GM19099 (cell line): ENCODE measurements around the gene COX20.

Experiments
- POLR2A ChIP-seq: IDR thresholded peaks from 3 replicates; pipeline ENCODE4 v1.6.1; 2011; ENCODE audit warnings: low read depth; ENCODE audit not compliant: insufficient read length; ENCODE audit errors: extremely low read depth

Gene COX20

DNA sequence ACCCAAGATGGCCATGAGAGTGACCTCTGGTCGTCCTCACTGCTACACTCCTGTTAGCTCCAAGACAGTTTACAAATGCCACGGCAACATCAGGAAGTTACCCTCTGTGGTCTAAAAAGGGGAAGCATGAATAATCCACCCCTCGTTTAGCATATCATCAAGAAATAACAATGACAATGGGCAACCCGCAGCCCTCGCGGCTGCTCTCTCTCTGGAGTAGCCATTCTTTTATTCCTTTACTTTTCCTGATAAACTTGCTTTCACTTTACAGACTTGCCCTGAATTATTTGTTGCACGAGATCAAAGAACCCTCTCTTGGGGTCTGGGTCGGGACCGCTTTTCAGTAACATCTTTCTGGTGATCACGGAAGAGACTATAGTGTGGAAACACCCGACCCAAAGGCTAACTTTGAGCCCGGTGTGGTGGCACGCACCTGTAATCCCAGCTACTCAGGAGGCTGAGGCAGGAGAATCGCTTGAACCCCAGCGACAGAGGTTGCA is 19.8 kb upstream of the COX20 start:
- no peak for TF ChIP-seq POLR2A

DNA sequence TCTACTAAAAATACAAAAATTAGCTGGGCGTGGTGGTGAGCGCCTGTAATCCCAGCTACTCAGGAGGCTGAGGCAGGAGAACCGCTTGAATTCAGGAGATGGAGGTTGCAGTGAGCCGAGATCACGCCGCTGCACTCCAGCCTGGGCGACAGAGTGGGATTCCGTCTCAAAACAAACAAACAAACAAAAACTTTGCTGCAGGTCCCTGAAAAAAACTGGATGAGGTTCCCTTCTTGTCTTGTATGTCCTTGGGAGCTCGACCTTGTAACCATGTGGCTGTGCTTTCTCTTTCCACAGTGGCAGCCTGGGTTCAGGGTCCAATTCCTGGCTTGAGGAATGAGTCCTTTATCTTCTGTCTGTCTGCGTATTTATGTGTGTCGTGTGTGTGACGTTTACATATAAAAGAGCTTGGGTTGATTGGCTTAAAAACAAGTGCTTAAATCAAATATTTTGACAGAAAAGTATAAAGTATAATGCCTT is 18.0 kb upstream of the COX20 start:
- TF ChIP-seq POLR2A = no peak

DNA sequence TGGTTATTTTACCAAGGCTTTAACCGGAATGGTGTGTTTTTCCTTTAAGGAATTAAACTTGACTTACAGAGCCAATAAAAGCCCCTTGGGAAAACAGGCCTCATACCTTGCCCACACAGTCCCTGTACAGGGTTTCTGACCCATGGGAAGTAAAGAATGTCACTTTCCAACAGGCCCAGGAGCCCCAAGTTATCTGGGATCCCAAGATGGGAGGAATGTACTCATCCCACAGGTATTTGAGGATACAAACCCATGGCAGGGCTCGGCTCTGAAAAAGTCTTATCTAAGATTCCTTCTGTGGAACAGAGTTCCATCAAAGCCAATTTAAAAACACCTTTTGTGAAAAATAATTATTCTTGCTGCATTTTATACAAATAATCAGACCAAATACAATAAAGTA is 15.3 kb upstream of the COX20 start:
- TF ChIP-seq POLR2A = no peak

DNA sequence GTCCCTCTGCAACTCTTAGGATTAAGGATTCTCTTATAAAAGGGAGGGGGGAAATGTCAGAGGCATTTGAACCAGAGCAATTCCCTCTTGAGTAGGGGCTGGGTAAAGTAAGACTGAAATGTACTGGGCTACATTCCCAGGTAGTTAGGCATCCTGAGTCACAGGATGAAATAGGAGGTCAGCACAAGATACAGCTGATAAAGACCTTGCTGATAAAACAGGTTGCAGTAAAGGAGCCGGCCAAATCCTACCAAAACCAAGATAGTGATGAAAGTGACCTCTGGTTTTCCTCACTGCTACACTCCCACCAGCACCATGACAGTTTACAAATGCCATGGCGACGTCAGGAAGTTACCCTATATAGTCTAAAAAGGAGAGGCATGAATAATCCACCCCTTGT is 14.3 kb upstream of the COX20 start:
- no peak for TF ChIP-seq POLR2A

DNA sequence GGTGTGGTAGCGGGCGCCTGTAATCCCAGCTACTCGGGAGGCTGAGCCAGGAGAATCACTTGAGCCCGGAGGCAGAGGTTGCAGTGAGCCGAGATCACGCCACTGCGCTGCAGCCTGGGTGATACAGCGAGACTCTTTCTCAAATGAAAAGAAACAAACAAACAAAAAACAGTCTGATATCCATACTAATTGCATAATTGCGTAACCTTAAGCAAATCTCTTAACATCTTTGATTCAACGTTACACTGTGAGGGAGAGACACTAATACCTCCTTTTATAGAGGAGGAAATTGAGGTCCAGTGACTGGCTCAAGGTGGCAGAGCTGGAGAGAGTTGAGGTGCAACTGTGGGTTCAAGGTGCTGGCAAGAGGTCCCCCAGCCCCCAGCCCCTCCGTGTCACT is 12.6 kb upstream of the COX20 start:
- TF ChIP-seq POLR2A = no peak

DNA sequence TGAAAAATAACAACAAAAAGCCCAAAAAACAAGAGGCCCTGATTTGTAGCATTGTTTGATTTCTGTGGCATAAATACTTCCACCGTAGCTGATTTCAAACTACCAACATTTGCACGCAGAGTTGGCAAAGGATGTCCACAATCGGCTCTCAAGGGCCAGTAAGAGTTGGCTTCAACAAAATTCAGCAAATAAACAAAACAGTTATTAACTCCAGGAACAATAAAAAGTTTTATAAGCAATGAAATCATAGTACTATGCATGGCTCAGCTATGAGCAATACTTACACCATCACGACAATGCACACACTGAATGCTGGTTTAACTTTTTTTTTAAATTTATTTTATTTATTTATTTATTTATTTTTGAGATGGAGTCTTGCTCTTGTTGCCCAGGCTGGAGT is 8.7 kb upstream of the COX20 start:
- no peak for TF ChIP-seq POLR2A

DNA sequence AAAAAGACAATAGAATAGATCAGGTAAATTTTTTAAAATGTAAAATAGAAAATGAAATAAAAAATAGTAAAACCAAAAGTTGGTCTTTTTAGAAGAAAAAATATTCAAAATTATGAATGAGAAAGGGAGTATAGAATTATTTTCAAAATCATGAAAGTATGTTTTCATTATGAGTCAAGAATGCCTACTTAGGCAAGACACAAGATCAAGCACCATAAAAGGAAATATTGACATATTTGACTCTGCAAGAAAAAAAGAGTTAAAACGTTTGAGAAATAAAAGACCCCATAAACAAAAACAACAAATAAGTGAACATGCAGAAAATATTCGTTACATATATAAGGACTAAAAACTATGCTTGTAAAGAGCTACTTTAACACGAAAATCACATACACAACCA is 4.8 kb upstream of the COX20 start:
- TF ChIP-seq POLR2A = no peak

DNA sequence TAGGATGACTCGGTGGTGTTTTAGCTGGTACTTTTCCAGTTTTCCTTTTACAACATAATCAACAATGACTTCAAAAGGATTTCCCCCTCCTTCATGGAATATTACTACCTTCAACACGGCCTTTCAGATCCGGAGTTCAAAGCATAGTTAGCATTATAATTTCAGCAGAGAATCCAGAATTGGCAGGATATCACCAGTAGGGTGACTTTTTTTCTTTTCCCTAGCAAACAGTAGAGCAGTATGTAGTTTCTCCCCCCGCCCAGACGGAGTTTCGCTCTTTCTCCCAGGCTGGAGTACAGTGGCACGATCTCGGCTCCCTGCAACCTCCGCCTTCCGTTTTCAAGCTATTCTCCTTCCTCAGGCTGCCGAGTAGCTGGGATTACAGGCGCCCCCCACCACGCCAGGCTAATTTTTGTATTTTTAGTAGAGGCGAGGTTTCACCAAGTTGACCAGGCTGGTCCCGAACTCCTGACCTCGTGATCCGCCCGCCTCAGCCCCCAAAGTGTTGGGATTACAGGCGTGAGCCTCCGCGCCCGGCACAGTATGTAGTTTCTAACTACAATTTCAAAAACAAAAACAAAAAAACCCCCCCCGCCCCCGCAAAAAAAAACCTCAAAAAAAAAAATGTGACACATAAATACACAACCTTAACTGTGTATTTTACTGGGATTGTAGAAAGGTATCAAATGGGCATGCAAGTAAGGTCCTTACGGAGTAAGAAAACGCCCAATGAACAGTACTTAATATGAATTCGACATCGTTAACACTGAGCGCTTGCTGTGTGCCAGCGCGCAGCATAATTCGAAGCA is 1.5 kb upstream of the COX20 start:
- no peak for TF ChIP-seq POLR2A

DNA sequence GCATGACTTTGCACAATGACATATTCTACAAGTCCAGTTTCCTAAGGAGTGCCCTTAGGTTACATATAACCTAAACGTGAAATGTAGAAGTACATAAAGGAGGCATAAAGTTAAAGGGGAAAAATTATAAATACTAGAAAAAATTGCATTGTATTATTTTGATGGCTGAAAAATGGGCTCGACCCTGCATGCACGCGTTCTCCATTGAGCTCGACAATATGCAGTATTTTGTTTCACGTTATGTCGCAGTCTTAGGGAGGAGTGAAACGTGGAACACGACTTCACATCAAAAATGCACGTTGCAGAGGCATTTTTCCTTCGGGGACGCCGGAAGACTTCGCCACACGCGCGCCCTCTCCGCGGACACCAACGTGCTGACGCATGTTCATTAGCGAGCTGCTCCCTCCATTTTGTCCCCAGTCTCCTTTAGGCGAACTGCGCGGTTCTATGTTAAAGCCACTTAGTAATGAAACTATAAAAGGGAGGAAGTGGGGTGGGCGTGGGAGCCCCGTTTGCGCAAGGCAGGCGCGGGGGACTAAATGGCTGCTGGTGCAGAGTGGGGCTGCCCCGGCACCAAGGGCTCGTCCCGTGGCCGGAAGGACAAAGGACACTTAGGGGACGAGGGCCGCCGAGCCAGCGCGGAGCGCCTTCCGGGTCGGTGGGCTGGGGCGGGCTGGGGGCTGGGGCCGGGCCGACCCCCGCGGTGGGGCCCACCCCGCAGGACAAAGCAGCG is 749 bp upstream of the COX20 start:
- TF ChIP-seq POLR2A = peak; percentile 75

DNA sequence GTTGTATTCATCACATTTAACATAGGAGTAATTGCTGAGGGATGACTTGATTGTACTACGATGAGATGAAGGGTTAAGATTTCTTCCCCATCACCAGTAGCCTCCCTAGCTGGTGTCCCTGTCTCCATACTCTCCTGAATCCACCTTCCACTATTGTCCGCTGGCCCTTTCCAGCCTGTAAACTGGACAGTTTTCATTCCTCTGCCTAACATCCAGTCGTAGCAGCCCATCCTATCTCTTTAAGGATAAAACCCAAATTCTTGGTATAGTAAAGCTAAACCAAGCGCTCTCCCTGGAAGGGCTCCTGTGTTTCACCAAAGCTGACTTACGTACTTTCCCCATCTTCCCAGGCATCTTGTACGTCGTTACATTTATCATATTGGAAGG is 670 bp downstream of the COX20 start:
- no peak for TF ChIP-seq POLR2A

DNA sequence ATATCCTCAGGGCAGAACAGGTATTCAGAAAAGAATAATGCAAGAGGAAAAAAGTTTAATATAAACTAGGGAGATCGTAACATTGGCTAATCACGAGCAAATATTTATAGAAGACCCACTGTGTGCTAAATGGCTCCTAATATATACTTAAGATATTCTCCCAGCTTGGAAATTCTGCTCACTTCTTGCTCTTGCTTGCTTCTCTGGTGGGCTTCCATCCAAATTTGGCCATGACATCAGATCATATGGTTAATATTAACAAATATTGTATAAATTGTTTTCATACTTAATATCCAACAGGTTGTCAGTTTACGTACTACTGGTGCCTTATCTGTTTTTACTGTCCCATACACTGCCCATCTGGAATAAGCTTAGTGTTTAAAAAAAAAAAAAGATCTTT is 1.1 kb downstream of the COX20 start:
- no peak for TF ChIP-seq POLR2A

DNA sequence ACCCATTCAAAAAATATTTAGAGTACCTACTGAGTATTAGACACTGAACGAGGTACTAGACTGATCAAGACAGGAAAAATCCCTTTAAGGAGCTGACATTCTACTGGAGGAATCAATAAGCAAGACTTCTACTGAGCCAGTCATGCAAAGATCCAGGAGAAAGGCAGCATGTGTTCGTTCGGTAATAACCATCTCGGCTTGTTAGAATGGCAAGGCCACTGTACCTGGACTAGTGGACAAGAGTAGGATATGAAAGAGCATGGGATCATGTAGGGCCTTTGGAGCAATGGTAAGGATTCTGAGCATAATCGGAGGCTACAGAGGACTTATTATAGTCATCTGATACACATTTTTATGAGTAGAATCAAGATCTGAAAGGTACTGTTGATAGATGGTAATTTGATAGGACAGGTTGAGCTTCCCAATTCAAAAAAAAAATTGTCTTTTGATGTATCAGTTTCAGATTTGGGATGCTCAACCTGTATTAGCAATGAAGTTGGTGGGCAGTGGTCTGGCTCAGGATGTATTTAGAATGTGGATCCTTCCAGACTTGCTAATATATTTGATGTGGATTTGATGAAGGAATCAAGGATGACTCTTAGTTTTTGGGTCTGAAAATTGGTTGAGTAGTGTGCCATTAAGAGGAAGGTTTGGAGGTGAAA is 2.3 kb downstream of the COX20 start:
- TF ChIP-seq POLR2A = no peak

DNA sequence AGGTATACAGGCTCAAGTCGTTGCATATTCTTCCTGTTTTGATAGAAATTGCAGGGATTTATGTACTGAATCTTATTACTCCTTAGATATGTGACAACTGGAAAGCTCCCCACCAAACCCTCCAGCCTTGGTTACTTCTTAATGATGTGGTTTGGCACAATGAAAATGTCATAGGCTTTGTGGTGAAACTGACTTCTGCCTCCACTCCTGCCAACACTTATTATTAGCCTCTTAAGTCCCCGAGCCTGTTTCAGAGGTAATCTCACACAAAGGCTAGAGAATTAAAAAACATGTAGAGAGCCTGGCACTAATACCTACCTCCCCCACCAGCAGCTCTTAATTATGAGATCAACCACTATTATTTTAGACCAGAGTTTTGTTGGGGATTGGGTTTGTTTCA is 4.2 kb downstream of the COX20 start:
- TF ChIP-seq POLR2A = no peak

DNA sequence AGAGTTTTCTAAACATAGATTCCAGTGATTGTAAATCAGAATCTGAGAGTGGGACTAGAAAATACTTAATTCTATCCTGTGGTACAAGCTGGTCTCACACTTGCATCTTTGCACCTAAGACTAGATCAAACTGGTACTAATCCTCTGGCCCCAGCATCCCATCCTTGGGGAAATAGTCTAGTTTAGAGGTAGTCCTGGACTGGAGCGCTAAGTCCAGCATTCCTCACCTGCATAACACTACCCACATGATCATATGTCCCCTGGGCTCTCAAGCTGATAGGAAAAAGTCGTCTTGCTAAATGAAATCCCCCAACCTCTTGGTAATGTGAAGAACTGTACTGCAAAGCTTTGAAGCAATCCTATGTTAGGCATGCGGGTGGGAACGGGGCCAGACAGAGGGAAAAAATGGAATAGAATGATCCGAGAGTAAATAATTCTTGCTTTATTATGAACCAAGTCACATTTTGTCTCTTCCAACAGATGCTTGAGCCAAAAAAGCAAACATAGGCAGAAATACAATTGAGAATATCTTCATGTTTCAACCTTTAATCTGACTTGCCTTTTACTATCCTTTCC is 4.8 kb downstream of the COX20 start:
- no peak for TF ChIP-seq POLR2A

DNA sequence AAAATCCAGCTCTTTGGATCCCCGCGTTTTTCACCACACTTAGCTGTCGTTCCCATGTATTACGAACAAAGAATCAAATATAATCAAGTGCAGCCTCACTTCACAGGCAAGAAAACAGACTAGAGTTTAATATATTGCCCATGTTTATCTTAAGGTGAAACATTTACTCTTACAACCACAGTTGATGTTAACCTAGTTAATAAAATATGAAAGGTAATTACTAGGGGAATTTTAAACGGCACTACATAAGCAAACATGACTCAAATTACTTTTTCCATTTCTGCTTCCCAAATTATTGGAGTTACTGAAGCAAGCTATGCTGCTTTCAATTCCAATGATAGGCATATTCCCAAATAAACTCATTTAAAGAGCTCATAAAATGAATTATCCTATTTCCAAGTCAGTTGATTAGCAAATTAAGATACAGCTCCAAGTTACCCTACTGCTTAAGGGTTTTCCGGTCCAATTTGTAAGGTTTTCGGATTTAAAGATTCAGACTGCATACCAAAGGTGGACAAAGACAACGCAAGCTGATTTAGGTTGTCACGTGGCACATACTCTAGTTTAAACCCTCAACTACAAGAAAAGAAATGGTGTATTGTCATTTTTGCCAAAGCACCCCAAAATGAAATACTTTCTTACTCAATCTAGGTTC is 5.9 kb downstream of the COX20 start:
- TF ChIP-seq POLR2A = no peak

DNA sequence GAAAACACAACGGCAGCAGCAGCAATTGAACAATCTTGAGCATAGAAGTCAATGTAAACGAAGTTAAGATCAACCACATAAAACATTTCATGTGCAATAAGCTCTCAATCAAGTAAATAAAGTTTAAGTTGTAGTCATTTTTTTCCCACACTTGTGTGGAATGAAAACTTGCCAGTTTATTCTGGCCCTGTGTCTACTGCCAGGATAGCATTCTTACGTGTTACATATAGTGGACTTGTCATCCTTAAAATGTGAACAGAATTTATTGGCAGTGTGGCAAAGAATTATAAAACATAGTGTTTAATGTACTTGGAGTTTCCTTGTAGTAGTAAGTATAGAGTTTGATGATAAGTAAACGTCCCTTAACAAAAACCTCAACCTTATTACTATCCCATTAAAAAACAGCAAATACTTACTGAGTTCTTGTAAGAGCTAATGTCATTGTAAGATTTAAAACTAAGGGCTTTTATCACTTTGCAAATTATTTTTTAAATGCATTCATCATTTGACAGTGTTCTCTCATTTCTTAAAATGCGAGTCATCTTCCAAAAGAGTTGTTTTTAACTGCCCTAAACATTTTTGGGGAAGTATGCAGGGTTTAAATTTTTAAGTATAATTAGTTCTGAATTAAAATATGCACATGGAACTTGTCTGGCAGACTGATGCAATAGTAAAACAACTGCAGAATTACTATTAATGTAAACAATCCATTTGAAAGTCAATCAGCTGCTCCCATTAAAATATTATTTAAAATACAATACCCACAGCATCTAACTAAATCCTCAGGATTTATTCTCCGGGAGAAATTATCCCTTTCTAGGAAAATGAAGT is 7.9 kb downstream of the COX20 start:
- no peak for TF ChIP-seq POLR2A
